GM12892 (cell line): ENCODE data around the gene SEPTIN5.

Experiments
- POLR2A ChIP-seq: IDR thresholded peaks from 2 replicates; pipeline ENCODE4 v1.6.1; 2011; ENCODE audit warnings: low read depth, low read length, control low read depth
- POLR2AphosphoS5 ChIP-seq: IDR thresholded peaks from 2 replicates; pipeline ENCODE4 v1.6.1; 2011; ENCODE audit warnings: low read depth, low read length, control low read depth

GRCh38 chr22:19766240-19766510, 51.9 kb downstream of the SEPTIN5 start:
- TF ChIP-seq POLR2A (no peak), POLR2AphosphoS5 (no peak)
